ENCODE results near the gene NR1I3. TPM values are rescaled to one million over a fixed set of nuclear protein-coding genes. Genes with fewer than 3 reads are reported as not detected.

NR1I3 gene, protein sequence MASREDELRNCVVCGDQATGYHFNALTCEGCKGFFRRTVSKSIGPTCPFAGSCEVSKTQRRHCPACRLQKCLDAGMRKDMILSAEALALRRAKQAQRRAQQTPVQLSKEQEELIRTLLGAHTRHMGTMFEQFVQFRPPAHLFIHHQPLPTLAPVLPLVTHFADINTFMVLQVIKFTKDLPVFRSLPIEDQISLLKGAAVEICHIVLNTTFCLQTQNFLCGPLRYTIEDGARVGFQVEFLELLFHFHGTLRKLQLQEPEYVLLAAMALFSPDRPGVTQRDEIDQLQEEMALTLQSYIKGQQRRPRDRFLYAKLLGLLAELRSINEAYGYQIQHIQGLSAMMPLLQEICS
- not detected in 2 replicates for polyA plus RNA-seq (2012; rRNA removed)
- not detected in 2 replicates for polyA plus RNA-seq (2012; cell fraction: cytosol; rRNA removed)
- polyA plus RNA-seq (2012; cell fraction: nucleus; rRNA removed): not detected in 2 replicates

- Histone ChIP-seq H3K9me2 (no peaks in the 10 kb centered on the region), H2AFZ (ENCODE audit: low read depth) (no peak within 1 kb of the TSS), H3K4me3 (ENCODE audit: low read depth in 2 of 2, low read length in 1 of 2) (no peak within 1 kb of the TSS), H3K36me3 (replicated peaks in 1 of 2; ENCODE audit: control insufficient read depth in 1 of 2, insufficient read depth in 2 of 2, low read length in 1 of 2) (no peaks in the 10 kb centered on the region), H3K27me3 (ENCODE audit: insufficient read depth) (no peaks in the 10 kb centered on the region), H3K4me1 (ENCODE audit: control insufficient read depth in 1 of 2, insufficient read depth in 2 of 2, low read depth in 1 of 2, low read length in 1 of 2) (no peaks in the 10 kb centered on the region), H3K9me3 (no peaks in the 10 kb centered on the region), H3F3A (replicated peaks; ENCODE audit: insufficient read depth) (no peaks in the 10 kb centered on the region), H3K79me2 (ENCODE audit: insufficient read depth) (no peaks in the 10 kb centered on the region), H3K27ac (ENCODE audit: low read depth in 2 of 2, low read length in 1 of 2) (no peak within 1 kb of the TSS), H3K9ac (no peak within 1 kb of the TSS), H4K20me1 (ENCODE audit: insufficient read depth) (no peaks in the 10 kb centered on the region), H3K4me2 (no peak within 1 kb of the TSS)
- ChIA-PET POLR2A (no interaction called here), CTCF (interaction anchor here (1.0 to 3.2 kb wide), 5 partner anchors 10 to 144 kb away, joined by 4 to 29 read pairs (median 7); partner anchors contain the start of gene TOMM40L)
- no peak for TF ChIP-seq EZH2phosphoT487 (IDR thresholded peaks at IDR 0.05; ENCODE audit: borderline replicate concordance, low read depth)
- TF ChIP-seq GABPA (IDR thresholded peaks at IDR 0.05; ENCODE audit: low read depth): no peak
- no peak for TF ChIP-seq TEAD4 (IDR thresholded peaks at IDR 0.05; ENCODE audit: borderline replicate concordance, insufficient read depth)
- TF ChIP-seq EP300 (IDR thresholded peaks at IDR 0.05; ENCODE audit: borderline replicate concordance in 1 of 2, low read depth in 1 of 2, low read length in 1 of 2): no peak
- TF ChIP-seq FOXJ3 (CRISPR knock-in tag; IDR thresholded peaks at IDR 0.05): no peak
- no peak for TF ChIP-seq FOSL2 (IDR thresholded peaks at IDR 0.05; ENCODE audit: borderline replicate concordance, low read depth)
- no peak for TF ChIP-seq CTCF (IDR thresholded peaks at IDR 0.05)
- TF ChIP-seq, protein P1, sequence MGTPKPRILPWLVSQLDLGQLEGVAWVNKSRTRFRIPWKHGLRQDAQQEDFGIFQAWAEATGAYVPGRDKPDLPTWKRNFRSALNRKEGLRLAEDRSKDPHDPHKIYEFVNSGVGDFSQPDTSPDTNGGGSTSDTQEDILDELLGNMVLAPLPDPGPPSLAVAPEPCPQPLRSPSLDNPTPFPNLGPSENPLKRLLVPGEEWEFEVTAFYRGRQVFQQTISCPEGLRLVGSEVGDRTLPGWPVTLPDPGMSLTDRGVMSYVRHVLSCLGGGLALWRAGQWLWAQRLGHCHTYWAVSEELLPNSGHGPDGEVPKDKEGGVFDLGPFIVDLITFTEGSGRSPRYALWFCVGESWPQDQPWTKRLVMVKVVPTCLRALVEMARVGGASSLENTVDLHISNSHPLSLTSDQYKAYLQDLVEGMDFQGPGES (IDR thresholded peaks at IDR 0.05; ENCODE audit: low read depth, low read length): no peak
- TF ChIP-seq RFX5 (IDR thresholded peaks at IDR 0.05; ENCODE audit: low read length): no peak
- no peak for TF ChIP-seq JUND (IDR thresholded peaks at IDR 0.05)
- TF ChIP-seq GATA2 (CRISPR knock-in tag; IDR thresholded peaks at IDR 0.05): no peak
- TF ChIP-seq NRF1 (IDR thresholded peaks at IDR 0.05; ENCODE audit: low read depth, low read length): no peak
- TF ChIP-seq REST (IDR thresholded peaks at IDR 0.05; ENCODE audit: low read depth, low read length): no peak
- TF ChIP-seq MEF2A (IDR thresholded peaks at IDR 0.05; ENCODE audit: borderline replicate concordance, low read depth): no peak
- no peak for TF ChIP-seq MAX (IDR thresholded peaks at IDR 0.05; ENCODE audit: low read depth)
- no peak for TF ChIP-seq RXRA (IDR thresholded peaks at IDR 0.05; ENCODE audit: borderline replicate concordance, low read depth)
- TF ChIP-seq, protein P2, sequence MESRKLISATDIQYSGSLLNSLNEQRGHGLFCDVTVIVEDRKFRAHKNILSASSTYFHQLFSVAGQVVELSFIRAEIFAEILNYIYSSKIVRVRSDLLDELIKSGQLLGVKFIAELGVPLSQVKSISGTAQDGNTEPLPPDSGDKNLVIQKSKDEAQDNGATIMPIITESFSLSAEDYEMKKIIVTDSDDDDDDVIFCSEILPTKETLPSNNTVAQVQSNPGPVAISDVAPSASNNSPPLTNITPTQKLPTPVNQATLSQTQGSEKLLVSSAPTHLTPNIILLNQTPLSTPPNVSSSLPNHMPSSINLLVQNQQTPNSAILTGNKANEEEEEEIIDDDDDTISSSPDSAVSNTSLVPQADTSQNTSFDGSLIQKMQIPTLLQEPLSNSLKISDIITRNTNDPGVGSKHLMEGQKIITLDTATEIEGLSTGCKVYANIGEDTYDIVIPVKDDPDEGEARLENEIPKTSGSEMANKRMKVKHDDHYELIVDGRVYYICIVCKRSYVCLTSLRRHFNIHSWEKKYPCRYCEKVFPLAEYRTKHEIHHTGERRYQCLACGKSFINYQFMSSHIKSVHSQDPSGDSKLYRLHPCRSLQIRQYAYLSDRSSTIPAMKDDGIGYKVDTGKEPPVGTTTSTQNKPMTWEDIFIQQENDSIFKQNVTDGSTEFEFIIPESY (IDR thresholded peaks at IDR 0.05; ENCODE audit: borderline replicate concordance, low read depth): no peak
- WGBS (ENCODE audit: low lambda C conversion rate): 58% methylated on average over 4 of the region's 4 CpGs
- DNase-seq: no peak
Observed at GRCh38 chr1:161238039-161238473, at the start of gene NR1I3. NR1I3 (minus strand) TSS chr1:161238203; CDS start chr1:161236565, 1,638 bp downstream.
